HCT116 (cell line): ENCODE data around the gene CLDN2. TPM values are rescaled to one million over a fixed set of nuclear protein-coding genes. Genes with fewer than 3 reads are reported as not detected.

Experiments used
- ATAC-seq: fragments of 200-7000 bp; cut with Tn5 transposase; 2 replicates; pipeline ENCODE4 v1.9.1; 2020; ENCODE audit warnings: mild to moderate bottlenecking, moderate library complexity
- BruUV-seq: library from RNA; stranded (reverse); fragments of 400-500 nt; replicated peaks from 2 replicates; lab custom pipeline; 2021; lab: Mats Ljungman, UMichigan
- CTCF ChIA-PET: fragments of 300-600 bp; sonication (Branson Sonifier 250); formaldehyde crosslinking; loops from one replicate; lab custom pipeline; 2021; ENCODE audit warnings: antibody characterized with exemption; lab: Charles Lee
- POLR2A ChIA-PET: fragments of 300-600, 350-600 bp; sonication (Branson Sonifier 250); formaldehyde crosslinking; loops from one replicate; lab custom pipeline; 2021; ENCODE audit warnings: antibody characterized with exemption; lab: Charles Lee
- RAD21 ChIA-PET, 2 experiments: fragments of 300-600 bp; sonication (Branson Sonifier 250); formaldehyde crosslinking; loops; one replicate each; lab custom pipeline; 2023; ENCODE audit warnings: low total read pairs in 2 of 2; ENCODE audit not compliant: uncharacterized antibody in 2 of 2, unreplicated experiment in 2 of 2, low non-redundant PET in 1 of 2; lab: Charles Lee
- DNase-seq: peaks from one replicate; pipeline ENCODE4 v3.0.0-alpha.2; 2010; ENCODE audit warnings: low read depth, low spot score
- H2AFZ ChIP-seq: fragments of 200-600 bp; shearing (Covaris generic), sonication (generic); 2 replicates; pipeline ENCODE4 v1.6.1; 2017; ENCODE audit warnings: low read depth, mixed run types, mixed read lengths, antibody characterized with exemption, low read length; ENCODE audit not compliant: poor library complexity, severe bottlenecking
- H3K27ac ChIP-seq: 2 replicates; pipeline ENCODE4 v1.5.1; 2012; ENCODE audit warnings: low read depth, low read length
- H3K27me3 ChIP-seq: fragments of 200-600 bp; sonication (generic); 2 replicates; pipeline ENCODE4 v1.6.1; 2016; ENCODE audit warnings: mixed run types, low read length, mixed read lengths; ENCODE audit not compliant: insufficient read depth
- H3K36me3 ChIP-seq, 2 experiments: fragments of 200-500 bp in 1 of 2; fragments of 200-600 bp in 1 of 2; sonication (Bioruptor generic) in 1 of 2; sonication (generic) in 1 of 2; 2 replicates each; pipeline versions ENCODE4 v1.5.1 to v1.6.1; 2014 to 2016; ENCODE audit warnings: low read length in 2 of 2, inconsistent platforms in 1 of 2, mixed read lengths in 1 of 2, mixed run types in 1 of 2; ENCODE audit not compliant: insufficient read depth in 2 of 2, control insufficient read depth in 1 of 2
- H3K4me1 ChIP-seq, 2 experiments: fragments of 200-600 bp in 1 of 2; sonication (generic) in 1 of 2; 2 replicates each; pipeline versions ENCODE4 v1.5.1 to v1.6.1; 2012 to 2017; ENCODE audit warnings: low read length in 2 of 2, inconsistent platforms in 1 of 2, mild to moderate bottlenecking in 1 of 2, mixed read lengths in 1 of 2, mixed run types in 1 of 2, moderate library complexity in 1 of 2; ENCODE audit not compliant: insufficient read depth in 2 of 2, control insufficient read depth in 1 of 2
- H3K4me2 ChIP-seq: fragments of 200-600 bp; sonication (generic); 2 replicates; pipeline ENCODE4 v1.6.1; 2017; ENCODE audit warnings: mixed run types, low read length, mixed read lengths
- H3K4me3 ChIP-seq, 2 experiments: fragments of 200-600 bp in 1 of 2; sonication (generic) in 1 of 2; replicated peaks in 1 of 2; 2 replicates each; pipeline ENCODE4 v1.5.1; 2011 to 2016; ENCODE audit warnings: low read length in 2 of 2, control low read depth in 1 of 2, low read depth in 1 of 2, mild to moderate bottlenecking in 1 of 2, mixed read lengths in 1 of 2, mixed run types in 1 of 2
- H3K79me2 ChIP-seq: fragments of 200-600 bp; sonication (generic); 2 replicates; pipeline ENCODE4 v1.6.1; 2017; ENCODE audit warnings: mild to moderate bottlenecking, mixed run types, low read length, moderate library complexity, mixed read lengths; ENCODE audit not compliant: insufficient read depth
- H3K9ac ChIP-seq: fragments of 200-600 bp; sonication (generic); 2 replicates; pipeline ENCODE4 v1.6.1; 2016; ENCODE audit warnings: low read length, mixed read lengths
- H3K9me2 ChIP-seq: fragments of 200-600 bp; sonication (generic), shearing (Covaris generic); 2 replicates; pipeline ENCODE4 v1.6.1; 2017; ENCODE audit warnings: mixed run types, mild to moderate bottlenecking, moderate library complexity; ENCODE audit not compliant: insufficient read depth
- H3K9me3 ChIP-seq, 2 experiments: fragments of 200-500 bp in 1 of 2; fragments of 200-600 bp in 1 of 2; sonication (Bioruptor generic) in 1 of 2; sonication (generic) in 1 of 2; 2 replicates each; pipeline ENCODE4 v1.6.1; 2014 to 2017; ENCODE audit warnings: low read length in 2 of 2, mixed read lengths in 2 of 2, inconsistent platforms in 1 of 2, low read depth in 1 of 2, mild to moderate bottlenecking in 1 of 2, mixed run types in 1 of 2, moderate library complexity in 1 of 2; ENCODE audit not compliant: control insufficient read depth in 1 of 2, insufficient read depth in 1 of 2
- H4K20me1 ChIP-seq: fragments of 200-600 bp; sonication (generic), shearing (Covaris generic); 2 replicates; pipeline ENCODE4 v1.6.1; 2017; ENCODE audit warnings: mixed run types, mild to moderate bottlenecking, moderate library complexity; ENCODE audit not compliant: insufficient read depth
- CBX3 ChIP-seq: IDR thresholded peaks from 2 replicates; pipeline ENCODE4 v1.6.1; 2012; ENCODE audit warnings: low read depth
- CEBPB ChIP-seq: IDR thresholded peaks from 2 replicates; pipeline ENCODE4 v1.6.1; 2012; ENCODE audit warnings: low read depth
- EGR1 ChIP-seq: IDR thresholded peaks from 2 replicates; pipeline ENCODE4 v1.6.1; 2012; ENCODE audit warnings: low read depth
- ELF1 ChIP-seq: IDR thresholded peaks from 2 replicates; pipeline ENCODE4 v1.6.1; 2012; ENCODE audit warnings: low read depth, borderline replicate concordance
- EZH2 ChIP-seq: fragments of 200-600 bp; sonication (generic); IDR thresholded peaks from 2 replicates; pipeline ENCODE4 v1.6.1; 2017; ENCODE audit warnings: antibody characterized with exemption, mixed run types
- EZH2phosphoT487 ChIP-seq: fragments of 200-600 bp; IDR thresholded peaks from 2 replicates; pipeline ENCODE4 v1.6.1; 2018; ENCODE audit warnings: antibody characterized with exemption, borderline replicate concordance
- FOSL1 ChIP-seq: IDR thresholded peaks from 2 replicates; pipeline ENCODE4 v1.6.1; 2012; ENCODE audit warnings: low read depth
- JUND ChIP-seq: IDR thresholded peaks from 2 replicates; pipeline ENCODE4 v1.6.1; 2012
- POLR2A ChIP-seq: IDR thresholded peaks from 2 replicates; pipeline ENCODE4 v1.7.0; 2011; ENCODE audit warnings: borderline replicate concordance; ENCODE audit not compliant: insufficient read depth, insufficient read length; ENCODE audit errors: extremely low read depth
- POLR2AphosphoS5 ChIP-seq: IDR thresholded peaks from 2 replicates; pipeline ENCODE4 v1.6.1; 2011; ENCODE audit warnings: mild to moderate bottlenecking, low read depth, low read length, moderate library complexity
- RAD21 ChIP-seq: IDR thresholded peaks from 2 replicates; pipeline ENCODE4 v1.6.1; 2012; ENCODE audit warnings: low read depth, mild to moderate bottlenecking
- SIN3A ChIP-seq: IDR thresholded peaks from 2 replicates; pipeline ENCODE4 v1.6.1; 2012; ENCODE audit warnings: low read depth
- SP1 ChIP-seq: IDR thresholded peaks from 2 replicates; pipeline ENCODE4 v1.6.1; 2012; ENCODE audit warnings: low read depth
- SRF ChIP-seq: IDR thresholded peaks from 2 replicates; pipeline ENCODE4 v1.6.1; 2012; ENCODE audit warnings: low read depth
- TCF7L2 ChIP-seq: IDR thresholded peaks from 2 replicates; pipeline ENCODE4 v1.7.0; 2011; ENCODE audit warnings: borderline replicate concordance, inconsistent platforms; ENCODE audit not compliant: insufficient read depth, insufficient read length; ENCODE audit errors: extremely low read depth
- YY1 ChIP-seq: IDR thresholded peaks from 2 replicates; pipeline ENCODE4 v1.6.1; 2011; ENCODE audit warnings: low read length, low read depth, moderate library complexity, mild to moderate bottlenecking; ENCODE audit not compliant: insufficient replicate concordance; ENCODE audit errors: extremely low read depth
- ZFX ChIP-seq: fragments of 450-650 bp; IDR thresholded peaks from 2 replicates; pipeline ENCODE4 v1.6.1; 2017
- ZNF274 ChIP-seq: fragments of 200-500 bp; sonication (Bioruptor generic); IDR thresholded peaks from 2 replicates; pipeline ENCODE4 v1.6.1; 2014; ENCODE audit warnings: mild to moderate bottlenecking, low read depth, low read length, inconsistent platforms
- intact Hi-C: fragments of 100-400 bp; cut with micrococcal nuclease; formaldehyde crosslinking; loops from 2 replicates; pipeline ENCODE4 v1.10.0; 2022
- total RNA-seq: library from RNA; stranded (reverse); gene quantifications from one replicate; pipeline ENCODE4 v1.2.1, GENCODE V29; 2021; ENCODE audit not compliant: unreplicated experiment
- TF ChIP-seq, protein P1 (sequence below): IDR thresholded peaks from 2 replicates; pipeline ENCODE4 v1.6.1; 2012
- TF ChIP-seq, protein P2 (sequence below): IDR thresholded peaks from 2 replicates; pipeline ENCODE4 v1.6.1; 2012
- TF ChIP-seq, protein P3 (sequence below): IDR thresholded peaks from 2 replicates; pipeline ENCODE4 v1.6.1; 2012; ENCODE audit warnings: low read depth
- TF ChIP-seq, protein P4 (sequence below), 3 experiments: fragments of 200-600 bp in 1 of 3; sonication (generic) in 1 of 3; IDR thresholded peaks in 2 of 3; conservative IDR thresholded peaks in 1 of 3; 2 replicates each; pipeline ENCODE4 v1.5.1; 2012 to 2017; ENCODE audit warnings: low read depth in 2 of 3, low read length in 2 of 3, antibody characterized with exemption in 1 of 3, borderline replicate concordance in 1 of 3, control low read depth in 1 of 3, mild to moderate bottlenecking in 1 of 3, mixed read lengths in 1 of 3, mixed run types in 1 of 3, moderate library complexity in 1 of 3; ENCODE audit not compliant: insufficient read depth in 1 of 3

The CLDN2 gene
- total RNA-seq, 1 experiment from 2014 or later, result 0.10 TPM

DNA sequence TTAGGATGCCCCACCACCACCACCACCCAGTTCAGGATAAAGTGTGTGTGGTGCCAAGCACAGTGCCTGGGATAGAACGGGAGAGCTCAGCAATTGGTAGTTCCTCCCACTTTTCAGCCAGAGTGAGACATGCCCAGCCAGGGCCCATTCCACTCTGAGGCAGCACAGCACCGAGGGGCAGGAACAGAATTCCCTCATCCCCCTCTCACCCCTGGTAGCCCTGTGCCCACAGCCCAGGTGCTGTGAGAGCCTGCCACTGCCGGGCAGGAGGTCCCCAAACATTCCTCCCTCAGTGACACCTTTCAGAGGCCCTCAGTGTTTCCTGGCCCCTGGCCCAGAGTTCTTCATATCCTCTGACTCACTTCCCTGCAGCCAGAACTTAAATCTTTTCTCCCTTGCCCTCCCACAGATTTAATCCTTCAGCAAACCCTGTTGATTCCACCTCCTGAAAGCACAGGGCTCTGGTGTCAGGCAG is 25.2 kb upstream of the CLDN2 start:
- ATAC-seq, result peak; percentile 75
- peak overlapping the region; percentile 26 for H2AFZ ChIP-seq
- no peaks in the 10 kb centered on the region for H3K9me2 ChIP-seq
- ChIA-PET POLR2A (interaction anchor here (1.4 kb wide), 1 partner anchor 65 kb away, joined by 3 read pairs; no protein-coding TSS in a partner anchor), RAD21 (interaction anchor here (0.8 to 1.4 kb wide), 2 partner anchors 65 kb away, joined by 4 to 7 read pairs; no protein-coding TSS in a partner anchor), CTCF (interaction anchor here (0.7 to 3.5 kb wide), 9 partner anchors 10 to 778 kb away, joined by 3 to 28 read pairs (median 5); no protein-coding TSS in a partner anchor)
- peak overlapping the region; percentile 72 for H3K4me2 ChIP-seq
- no peaks in the 10 kb centered on the region for H3K79me2 ChIP-seq
- no TSS peak for BruUV-seq
- H4K20me1 ChIP-seq, result no peaks in the 10 kb centered on the region
- peak; percentile 62 for DNase-seq
- H3K9ac ChIP-seq, result peak overlapping the region; percentile 33
- intact Hi-C loops, result loop anchor here (1.0 to 10.0 kb wide), 7 partner anchors 58 to 1180 kb away; no protein-coding TSS in a partner anchor
- H3K4me1 ChIP-seq, result peaks cover 19 to 47% of the 10 kb centered on the region in 2 experiments
- no peaks in the 10 kb centered on the region for H3K9me3 ChIP-seq
- peak overlapping the region; percentile 79 for H3K27ac ChIP-seq
- no peaks in the 10 kb centered on the region for H3K27me3 ChIP-seq
- peak overlapping the region; percentile 7 to 30; a peak in 2 of 4 replicates for H3K4me3 ChIP-seq
- no peaks in the 10 kb centered on the region for H3K36me3 ChIP-seq
- TF ChIP-seq YY1 (no peak), JUND (peak; percentile 63), SRF (no peak), CBX3 (0 out of 2 replicates have a peak, but pooled peaks have one; percentile 28), POLR2A (no peak), TCF7L2 (peak; percentile 33), EGR1 (no peak), ZNF274 (no peak), ELF1 (no peak), RAD21 (no peak), ZFX (no peak), SP1 (peak; percentile 43; the same call in 1 of the 2 replicates), EZH2 (no peak), EZH2phosphoT487 (no peak), SIN3A (no peak; the same call in 1 of the 2 replicates), POLR2AphosphoS5 (peak; percentile 24; the same call in 1 of the 2 replicates), FOSL1 (peak; percentile 63), CEBPB (no peak; the same call in 1 of the 2 replicates)
- TF ChIP-seq, protein P1, sequence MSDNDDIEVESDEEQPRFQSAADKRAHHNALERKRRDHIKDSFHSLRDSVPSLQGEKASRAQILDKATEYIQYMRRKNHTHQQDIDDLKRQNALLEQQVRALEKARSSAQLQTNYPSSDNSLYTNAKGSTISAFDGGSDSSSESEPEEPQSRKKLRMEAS, result 0 out of 2 replicates have a peak, but pooled peaks have one; percentile 10
- TF ChIP-seq, protein P2, sequence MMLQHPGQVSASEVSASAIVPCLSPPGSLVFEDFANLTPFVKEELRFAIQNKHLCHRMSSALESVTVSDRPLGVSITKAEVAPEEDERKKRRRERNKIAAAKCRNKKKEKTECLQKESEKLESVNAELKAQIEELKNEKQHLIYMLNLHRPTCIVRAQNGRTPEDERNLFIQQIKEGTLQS, result no peak
- TF ChIP-seq, protein P3, sequence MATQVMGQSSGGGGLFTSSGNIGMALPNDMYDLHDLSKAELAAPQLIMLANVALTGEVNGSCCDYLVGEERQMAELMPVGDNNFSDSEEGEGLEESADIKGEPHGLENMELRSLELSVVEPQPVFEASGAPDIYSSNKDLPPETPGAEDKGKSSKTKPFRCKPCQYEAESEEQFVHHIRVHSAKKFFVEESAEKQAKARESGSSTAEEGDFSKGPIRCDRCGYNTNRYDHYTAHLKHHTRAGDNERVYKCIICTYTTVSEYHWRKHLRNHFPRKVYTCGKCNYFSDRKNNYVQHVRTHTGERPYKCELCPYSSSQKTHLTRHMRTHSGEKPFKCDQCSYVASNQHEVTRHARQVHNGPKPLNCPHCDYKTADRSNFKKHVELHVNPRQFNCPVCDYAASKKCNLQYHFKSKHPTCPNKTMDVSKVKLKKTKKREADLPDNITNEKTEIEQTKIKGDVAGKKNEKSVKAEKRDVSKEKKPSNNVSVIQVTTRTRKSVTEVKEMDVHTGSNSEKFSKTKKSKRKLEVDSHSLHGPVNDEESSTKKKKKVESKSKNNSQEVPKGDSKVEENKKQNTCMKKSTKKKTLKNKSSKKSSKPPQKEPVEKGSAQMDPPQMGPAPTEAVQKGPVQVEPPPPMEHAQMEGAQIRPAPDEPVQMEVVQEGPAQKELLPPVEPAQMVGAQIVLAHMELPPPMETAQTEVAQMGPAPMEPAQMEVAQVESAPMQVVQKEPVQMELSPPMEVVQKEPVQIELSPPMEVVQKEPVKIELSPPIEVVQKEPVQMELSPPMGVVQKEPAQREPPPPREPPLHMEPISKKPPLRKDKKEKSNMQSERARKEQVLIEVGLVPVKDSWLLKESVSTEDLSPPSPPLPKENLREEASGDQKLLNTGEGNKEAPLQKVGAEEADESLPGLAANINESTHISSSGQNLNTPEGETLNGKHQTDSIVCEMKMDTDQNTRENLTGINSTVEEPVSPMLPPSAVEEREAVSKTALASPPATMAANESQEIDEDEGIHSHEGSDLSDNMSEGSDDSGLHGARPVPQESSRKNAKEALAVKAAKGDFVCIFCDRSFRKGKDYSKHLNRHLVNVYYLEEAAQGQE, result no peak
- TF ChIP-seq, protein P4, sequence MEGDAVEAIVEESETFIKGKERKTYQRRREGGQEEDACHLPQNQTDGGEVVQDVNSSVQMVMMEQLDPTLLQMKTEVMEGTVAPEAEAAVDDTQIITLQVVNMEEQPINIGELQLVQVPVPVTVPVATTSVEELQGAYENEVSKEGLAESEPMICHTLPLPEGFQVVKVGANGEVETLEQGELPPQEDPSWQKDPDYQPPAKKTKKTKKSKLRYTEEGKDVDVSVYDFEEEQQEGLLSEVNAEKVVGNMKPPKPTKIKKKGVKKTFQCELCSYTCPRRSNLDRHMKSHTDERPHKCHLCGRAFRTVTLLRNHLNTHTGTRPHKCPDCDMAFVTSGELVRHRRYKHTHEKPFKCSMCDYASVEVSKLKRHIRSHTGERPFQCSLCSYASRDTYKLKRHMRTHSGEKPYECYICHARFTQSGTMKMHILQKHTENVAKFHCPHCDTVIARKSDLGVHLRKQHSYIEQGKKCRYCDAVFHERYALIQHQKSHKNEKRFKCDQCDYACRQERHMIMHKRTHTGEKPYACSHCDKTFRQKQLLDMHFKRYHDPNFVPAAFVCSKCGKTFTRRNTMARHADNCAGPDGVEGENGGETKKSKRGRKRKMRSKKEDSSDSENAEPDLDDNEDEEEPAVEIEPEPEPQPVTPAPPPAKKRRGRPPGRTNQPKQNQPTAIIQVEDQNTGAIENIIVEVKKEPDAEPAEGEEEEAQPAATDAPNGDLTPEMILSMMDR (IDR thresholded peaks at IDR 0.05 in 2 of 3, conservative IDR thresholded peaks at IDR 0.05 in 1 of 3; ENCODE audit: borderline replicate concordance in 1 of 3, insufficient read depth in 1 of 3, low read depth in 2 of 3, low read length in 2 of 3), result no peak
